OCI-LY7 (cell line): ENCODE measurements around the gene ALPL. TPM values are rescaled to one million over a fixed set of nuclear protein-coding genes. Genes with fewer than 3 reads are reported as not detected.

ENCODE experiments used
- BruUV-seq: library from RNA; stranded (reverse); fragments of 400-500 nt; replicated peaks from 2 replicates; lab custom pipeline; 2021; lab: Mats Ljungman, UMichigan
- CTCF ChIA-PET: fragments of 300-600 bp; sonication (Branson Sonifier 250); formaldehyde crosslinking; loops from one replicate; lab custom pipeline; 2022; ENCODE audit warnings: antibody characterized with exemption; ENCODE audit not compliant: unreplicated experiment; lab: Charles Lee
- POLR2A ChIA-PET: fragments of 300-600 bp; sonication (Branson Sonifier 250); formaldehyde crosslinking; loops from one replicate; lab custom pipeline; 2022; ENCODE audit warnings: antibody characterized with exemption; lab: Charles Lee
- DNase-seq: peaks from one replicate; pipeline ENCODE4 v3.0.0-alpha.2; 2015; ENCODE audit warnings: low spot score
- H2AFZ ChIP-seq: fragments of 200-600 bp; sonication (generic), shearing (Covaris generic); 2 replicates; pipeline ENCODE4 v1.6.1; 2014; ENCODE audit warnings: mild to moderate bottlenecking, antibody characterized with exemption, low read length, moderate library complexity
- H3K27ac ChIP-seq: fragments of 200-600 bp; sonication (generic); 2 replicates; pipeline ENCODE4 v1.5.1; 2014; ENCODE audit warnings: mixed run types, low read depth, mild to moderate bottlenecking, moderate library complexity, low read length, inconsistent platforms; ENCODE audit not compliant: poor library complexity, severe bottlenecking
- H3K36me3 ChIP-seq: fragments of 200-600 bp; sonication (generic); 2 replicates; pipeline ENCODE4 v1.6.1; 2014; ENCODE audit warnings: mild to moderate bottlenecking, antibody characterized with exemption, low read length, moderate library complexity, mixed read lengths; ENCODE audit not compliant: insufficient read depth
- H3K4me1 ChIP-seq: fragments of 200-600 bp; sonication (generic); 2 replicates; pipeline ENCODE4 v1.5.1; 2014; ENCODE audit warnings: mild to moderate bottlenecking, low read length; ENCODE audit not compliant: insufficient read depth, poor library complexity, severe bottlenecking
- H3K4me2 ChIP-seq: fragments of 200-600 bp; sonication (generic); 2 replicates; pipeline ENCODE4 v1.6.1; 2014; ENCODE audit warnings: mild to moderate bottlenecking, low read length
- H3K4me3 ChIP-seq: fragments of 200-600 bp; sonication (generic); 2 replicates; pipeline ENCODE4 v1.5.1; 2014; ENCODE audit warnings: mild to moderate bottlenecking, low read depth, low read length; ENCODE audit not compliant: poor library complexity, severe bottlenecking
- H3K79me2 ChIP-seq: fragments of 200-600 bp; sonication (generic); 2 replicates; pipeline ENCODE4 v1.6.1; 2016; ENCODE audit warnings: low read depth, mild to moderate bottlenecking, low read length, moderate library complexity, mixed read lengths; ENCODE audit not compliant: insufficient read depth
- H3K9me2 ChIP-seq: fragments of 200-600 bp; sonication (generic); 2 replicates; pipeline ENCODE4 v1.6.1; 2016; ENCODE audit warnings: mild to moderate bottlenecking, low read length, mixed read lengths; ENCODE audit not compliant: insufficient read depth
- H3K9me3 ChIP-seq: fragments of 200-600 bp; sonication (generic); 2 replicates; pipeline ENCODE4 v1.6.1; 2014; ENCODE audit warnings: mild to moderate bottlenecking, mixed run types, low read length, mixed read lengths
- H4K20me1 ChIP-seq: fragments of 200-600 bp; sonication (generic); 2 replicates; pipeline ENCODE4 v1.6.1; 2014; ENCODE audit warnings: mild to moderate bottlenecking, antibody characterized with exemption, low read length, moderate library complexity, mixed read lengths; ENCODE audit not compliant: insufficient read depth
- EZH2phosphoT487 ChIP-seq: fragments of 200-600 bp; sonication (generic); IDR thresholded peaks from 2 replicates; pipeline ENCODE4 v1.6.1; 2018; ENCODE audit warnings: low read depth, borderline replicate concordance, mild to moderate bottlenecking, mixed run types, antibody characterized with exemption, low read length, moderate library complexity, mixed read lengths
- intact Hi-C: fragments of 100-400 bp; cut with micrococcal nuclease; formaldehyde crosslinking; loops from one replicate; pipeline ENCODE4 v1.10.0; 2022; ENCODE audit not compliant: unreplicated experiment
- total RNA-seq, 2 experiments: library from RNA; depleted of rRNA in 1 of 2; stranded (reverse); fragments of >200 nt in 1 of 2; shearing (Covaris generic) in 1 of 2; gene quantifications; 2 replicates each; pipeline ENCODE4 v1.2.3, GENCODE V29; 2014 to 2022
- TF ChIP-seq, protein P1 (sequence below): fragments of 200-600 bp; sonication (generic); conservative IDR thresholded peaks from 2 replicates; pipeline ENCODE4 v1.5.1; 2014; ENCODE audit warnings: mild to moderate bottlenecking, antibody characterized with exemption, low read length, moderate library complexity, mixed read lengths

The ALPL gene
- total RNA-seq, 2 experiments from 2014 or later = not detected

DNA sequence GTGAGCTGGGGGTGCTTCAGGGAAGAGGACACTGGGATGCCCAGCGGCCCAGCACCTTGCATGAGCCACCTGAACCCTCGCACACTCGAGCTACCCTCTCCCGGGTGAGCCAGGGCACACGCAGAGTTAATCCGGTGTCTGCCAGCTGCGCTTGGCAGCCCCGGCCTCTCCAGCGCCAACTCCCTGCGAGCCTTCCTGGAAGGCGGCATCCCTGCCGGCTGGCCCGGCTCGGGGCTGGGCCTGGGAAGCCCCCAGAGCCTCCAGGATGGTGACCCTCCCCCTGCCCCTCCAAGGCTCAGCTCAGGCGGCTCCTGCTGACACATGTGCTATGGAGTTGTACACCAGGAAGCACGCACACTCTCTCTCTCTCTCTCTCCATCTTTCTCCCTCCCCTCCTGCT is 111.3 kb downstream of the ALPL start:
- BruUV-seq = no TSS peak
- Histone ChIP-seq H3K27ac (no peak overlapping the region), H3K36me3 (no peaks in the 10 kb centered on the region), H3K9me3 (no peaks in the 10 kb centered on the region), H3K79me2 (no peaks in the 10 kb centered on the region), H3K4me3 (no peak overlapping the region), H2AFZ (no peak overlapping the region), H4K20me1 (no peaks in the 10 kb centered on the region), H3K4me1 (no peaks in the 10 kb centered on the region), H3K4me2 (no peak overlapping the region), H3K9me2 (no peaks in the 10 kb centered on the region)
- intact Hi-C loops = no loop called here
- TF ChIP-seq, protein P1, sequence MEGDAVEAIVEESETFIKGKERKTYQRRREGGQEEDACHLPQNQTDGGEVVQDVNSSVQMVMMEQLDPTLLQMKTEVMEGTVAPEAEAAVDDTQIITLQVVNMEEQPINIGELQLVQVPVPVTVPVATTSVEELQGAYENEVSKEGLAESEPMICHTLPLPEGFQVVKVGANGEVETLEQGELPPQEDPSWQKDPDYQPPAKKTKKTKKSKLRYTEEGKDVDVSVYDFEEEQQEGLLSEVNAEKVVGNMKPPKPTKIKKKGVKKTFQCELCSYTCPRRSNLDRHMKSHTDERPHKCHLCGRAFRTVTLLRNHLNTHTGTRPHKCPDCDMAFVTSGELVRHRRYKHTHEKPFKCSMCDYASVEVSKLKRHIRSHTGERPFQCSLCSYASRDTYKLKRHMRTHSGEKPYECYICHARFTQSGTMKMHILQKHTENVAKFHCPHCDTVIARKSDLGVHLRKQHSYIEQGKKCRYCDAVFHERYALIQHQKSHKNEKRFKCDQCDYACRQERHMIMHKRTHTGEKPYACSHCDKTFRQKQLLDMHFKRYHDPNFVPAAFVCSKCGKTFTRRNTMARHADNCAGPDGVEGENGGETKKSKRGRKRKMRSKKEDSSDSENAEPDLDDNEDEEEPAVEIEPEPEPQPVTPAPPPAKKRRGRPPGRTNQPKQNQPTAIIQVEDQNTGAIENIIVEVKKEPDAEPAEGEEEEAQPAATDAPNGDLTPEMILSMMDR = no peak
- TF ChIP-seq EZH2phosphoT487 = no peak
- no peak for DNase-seq
- POLR2A ChIA-PET = no interaction called here
- CTCF ChIA-PET = no interaction called here

DNA sequence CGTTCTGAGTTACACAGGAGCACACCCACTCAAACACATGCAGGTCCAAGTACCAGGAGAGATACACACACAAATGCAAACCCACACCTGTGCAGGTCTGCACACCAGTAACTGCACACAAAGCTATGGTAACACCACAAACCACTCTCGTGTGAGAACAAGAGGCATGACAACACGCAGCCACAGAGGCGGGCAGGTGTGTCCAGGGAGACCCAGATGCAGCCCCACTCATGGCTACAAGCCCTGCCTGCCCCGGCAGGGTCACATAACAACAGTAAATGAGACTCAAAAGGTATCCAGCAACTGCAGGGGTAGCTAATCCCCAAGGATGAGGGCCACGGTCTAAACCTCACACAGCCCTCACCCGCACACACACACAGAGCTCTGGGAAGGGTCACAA is 111.8 kb downstream of the ALPL start:
- H3K9me2 ChIP-seq = no peaks in the 10 kb centered on the region
- H3K4me3 ChIP-seq = no peak overlapping the region
- POLR2A ChIA-PET = no interaction called here
- BruUV-seq = no TSS peak
- no peaks in the 10 kb centered on the region for H4K20me1 ChIP-seq
- H3K4me2 ChIP-seq = no peak overlapping the region
- no peak for TF ChIP-seq EZH2phosphoT487
- TF ChIP-seq, protein P1 = no peak
- no peak overlapping the region for H2AFZ ChIP-seq
- intact Hi-C loops = no loop called here
- H3K36me3 ChIP-seq = no peaks in the 10 kb centered on the region
- no peak overlapping the region for H3K27ac ChIP-seq
- CTCF ChIA-PET = no interaction called here
- no peaks in the 10 kb centered on the region for H3K9me3 ChIP-seq
- H3K79me2 ChIP-seq = no peaks in the 10 kb centered on the region
- no peaks in the 10 kb centered on the region for H3K4me1 ChIP-seq
- DNase-seq = no peak

DNA sequence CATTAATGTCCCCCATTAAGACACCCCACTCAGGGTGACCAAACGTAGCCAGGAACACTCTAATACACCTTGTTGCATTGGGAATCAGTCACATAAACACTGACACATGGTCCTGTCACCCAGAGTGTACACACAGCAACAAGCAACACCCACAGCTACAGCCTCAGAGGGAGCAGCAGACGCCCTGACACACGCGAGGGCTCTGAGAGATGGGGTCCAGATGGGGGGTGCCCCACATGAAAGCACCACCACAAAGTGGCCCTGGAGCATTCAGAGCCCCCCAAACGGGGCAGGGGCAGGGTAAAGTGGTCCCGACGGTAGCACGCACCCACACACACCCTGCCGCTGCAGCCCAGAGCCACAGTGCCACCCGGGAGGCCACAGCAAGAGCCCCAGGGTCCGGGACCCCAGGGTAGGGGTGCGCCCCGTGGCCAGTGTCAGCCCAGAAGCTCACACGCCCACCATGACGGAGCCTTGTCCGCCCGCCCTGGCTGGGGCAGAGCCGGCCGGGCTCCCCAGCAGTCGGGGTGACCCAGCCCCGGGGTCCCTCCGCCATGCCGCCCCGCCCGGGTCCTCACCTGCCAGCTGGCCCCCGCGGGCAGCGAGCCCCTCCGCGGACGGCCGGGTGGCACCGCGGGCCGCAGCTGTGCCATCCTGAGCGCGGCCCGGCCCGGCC is 112.7 kb downstream of the ALPL start:
- Histone ChIP-seq H3K27ac (no peak overlapping the region), H3K79me2 (no peaks in the 10 kb centered on the region), H3K4me2 (no peak overlapping the region), H3K9me3 (no peaks in the 10 kb centered on the region), H2AFZ (no peak overlapping the region), H4K20me1 (no peaks in the 10 kb centered on the region), H3K4me1 (no peaks in the 10 kb centered on the region), H3K9me2 (no peaks in the 10 kb centered on the region), H3K4me3 (no peak overlapping the region), H3K36me3 (no peaks in the 10 kb centered on the region)
- CTCF ChIA-PET = no interaction called here
- no peak for DNase-seq
- no TSS peak for BruUV-seq
- POLR2A ChIA-PET = no interaction called here
- intact Hi-C loops = no loop called here
- TF ChIP-seq, protein P1 = no peak
- TF ChIP-seq EZH2phosphoT487 = no peak
